ENCODE measurements around the gene CROCC.
A peak's percentile ranks its signal among the peaks of the same experiment; 100 is the strongest.

Gene CROCC

DNA sequence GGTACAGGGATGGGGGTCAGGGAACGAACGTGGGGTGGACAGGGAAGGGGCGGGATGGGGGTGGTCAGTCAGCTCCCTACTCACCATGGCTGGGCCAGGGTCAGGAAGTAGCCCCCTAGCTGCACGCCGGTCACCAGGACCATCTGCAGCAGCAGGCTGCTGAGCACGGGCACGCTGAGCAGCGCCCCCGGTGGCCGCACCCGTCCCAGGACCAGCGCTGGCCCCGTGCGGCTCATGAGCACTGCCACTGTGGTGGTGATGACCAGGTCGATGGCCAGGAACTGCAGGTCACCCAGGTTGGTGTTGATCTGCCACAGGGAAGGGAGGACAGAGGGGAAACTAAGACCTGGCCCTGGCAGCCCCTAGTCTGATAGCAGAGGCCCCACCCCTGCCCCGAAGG is 65.2 kb downstream of the CROCC start:
- no peak for DNase-seq
- intact Hi-C loops (cut with DNase I) = no loop called here

DNA sequence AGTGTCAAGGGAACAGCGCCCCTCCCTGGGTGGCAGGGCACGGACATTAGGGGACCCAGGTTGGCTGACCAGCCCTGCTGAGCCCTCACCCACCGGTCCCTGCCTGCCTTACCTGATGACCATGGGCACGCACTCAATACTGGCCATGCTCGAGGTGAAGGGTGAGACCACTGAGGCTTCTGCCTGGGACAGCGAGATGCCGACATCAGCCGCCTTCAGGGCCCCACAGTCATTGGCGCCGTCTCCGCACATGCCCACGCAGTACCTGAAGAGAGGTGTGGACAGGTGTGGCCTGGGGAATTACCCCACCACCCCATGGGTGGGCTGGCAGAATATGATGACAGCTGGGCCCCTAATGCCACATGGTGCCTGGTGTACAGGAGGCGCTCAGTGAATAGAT is 66.5 kb downstream of the CROCC start:
- no peak for DNase-seq

DNA sequence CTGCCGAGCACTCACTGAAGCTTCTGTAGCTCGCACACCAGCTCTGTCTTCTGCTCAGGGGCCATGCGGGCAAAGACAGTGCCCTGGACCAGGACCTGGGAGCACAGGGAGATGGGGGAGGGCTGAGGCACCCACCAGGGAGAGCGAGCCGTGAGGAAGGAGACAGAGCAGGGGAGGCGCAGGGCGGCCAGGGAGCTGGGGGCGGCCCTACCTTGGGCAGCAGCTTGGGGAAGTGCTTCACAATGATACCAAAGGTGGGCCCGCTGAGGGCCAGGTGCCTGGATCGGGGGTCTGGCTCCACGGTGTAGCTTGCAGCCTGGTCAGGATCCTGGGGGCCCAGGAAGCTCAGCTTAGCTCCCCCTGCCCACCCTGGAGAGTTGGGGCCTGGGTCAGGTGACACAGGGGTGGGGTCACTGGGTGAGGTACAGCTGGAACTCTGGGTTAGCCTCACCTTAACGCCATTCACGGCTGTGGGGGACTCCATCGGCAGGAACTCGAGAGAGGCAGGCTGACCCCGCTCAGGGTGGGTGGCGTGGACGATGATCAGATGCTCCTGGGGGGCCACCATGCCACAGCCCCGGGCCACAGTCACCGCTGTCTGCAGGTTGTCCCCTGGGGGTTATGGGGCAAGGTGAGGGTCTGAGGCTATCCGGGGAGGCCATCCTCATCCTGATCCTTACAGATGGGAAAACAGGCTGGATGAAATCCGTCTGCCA is 68.1 kb downstream of the CROCC start:
- no peak for DNase-seq
- intact Hi-C loops (cut with DNase I) = no loop called here

More for the DNA sequence above, 66.5 kb downstream of the CROCC start:
- intact Hi-C loops (cut with DNase I) = no loop called here

DNA sequence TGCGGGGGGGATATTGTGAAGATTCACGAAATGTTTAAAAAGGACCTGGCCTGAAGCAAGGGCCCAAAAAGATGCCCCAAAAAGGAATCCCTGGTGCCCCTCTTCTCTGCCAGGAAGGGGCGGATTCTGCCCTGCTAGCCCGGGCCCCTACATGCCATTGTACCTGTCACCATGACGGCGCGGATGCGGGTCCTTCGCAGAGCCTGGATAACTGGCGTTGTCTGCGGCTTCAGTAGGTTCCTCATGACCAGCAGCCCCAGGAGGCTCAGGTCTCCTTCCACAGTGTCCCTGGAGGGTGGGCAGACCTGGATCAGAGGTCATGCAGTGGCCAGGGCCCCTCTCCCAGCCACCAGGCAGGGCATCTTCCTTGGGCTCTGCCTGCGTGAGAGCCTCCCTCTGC is 69.8 kb downstream of the CROCC start:
- DNase-seq = no peak
- intact Hi-C loops (cut with DNase I) = no loop called here

DNA sequence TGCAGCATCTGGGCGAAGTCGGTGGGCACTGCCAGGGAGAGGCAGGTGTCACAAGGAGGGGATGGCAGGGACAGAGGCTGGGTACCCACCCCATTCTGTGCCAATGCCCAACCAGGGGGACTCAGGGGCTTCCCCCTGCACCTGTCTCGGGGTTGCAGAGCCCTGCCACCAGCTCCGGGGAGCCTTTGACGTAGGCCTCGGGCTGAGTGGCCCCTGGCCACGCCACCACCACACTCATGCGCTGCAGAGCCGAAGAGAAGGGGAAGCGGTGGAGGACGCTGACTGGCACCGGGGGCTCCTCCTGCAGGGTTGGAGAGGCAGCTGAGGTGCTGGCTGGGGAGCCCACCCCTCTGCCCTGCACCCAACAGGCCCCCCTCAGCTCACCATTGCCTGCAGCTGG is 70.4 kb downstream of the CROCC start:
- intact Hi-C loops (cut with DNase I) = no loop called here

DNA sequence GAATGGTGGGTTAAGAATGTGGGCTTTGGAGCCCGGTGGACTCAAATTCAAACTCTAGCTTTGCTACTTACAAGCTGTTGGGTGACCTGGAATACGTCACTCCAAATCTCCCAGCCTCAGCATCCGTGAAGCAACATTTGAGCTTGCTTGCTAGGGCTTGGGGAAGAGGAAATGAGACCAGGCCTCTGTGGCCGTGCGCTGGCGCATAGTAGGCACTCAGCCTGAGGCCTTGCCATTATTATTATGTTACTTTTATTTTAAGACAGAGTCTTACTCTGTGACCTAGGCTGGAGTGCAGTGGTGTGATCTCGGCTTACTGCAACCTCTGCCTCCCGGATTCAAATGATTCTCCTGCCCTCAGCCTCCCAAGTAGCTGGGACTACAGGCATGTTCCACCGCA is 70.9 kb downstream of the CROCC start:
- intact Hi-C loops (cut with DNase I) = no loop called here
- no peak for DNase-seq

More for the DNA sequence above, 70.4 kb downstream of the CROCC start:
- no peak for DNase-seq

DNA sequence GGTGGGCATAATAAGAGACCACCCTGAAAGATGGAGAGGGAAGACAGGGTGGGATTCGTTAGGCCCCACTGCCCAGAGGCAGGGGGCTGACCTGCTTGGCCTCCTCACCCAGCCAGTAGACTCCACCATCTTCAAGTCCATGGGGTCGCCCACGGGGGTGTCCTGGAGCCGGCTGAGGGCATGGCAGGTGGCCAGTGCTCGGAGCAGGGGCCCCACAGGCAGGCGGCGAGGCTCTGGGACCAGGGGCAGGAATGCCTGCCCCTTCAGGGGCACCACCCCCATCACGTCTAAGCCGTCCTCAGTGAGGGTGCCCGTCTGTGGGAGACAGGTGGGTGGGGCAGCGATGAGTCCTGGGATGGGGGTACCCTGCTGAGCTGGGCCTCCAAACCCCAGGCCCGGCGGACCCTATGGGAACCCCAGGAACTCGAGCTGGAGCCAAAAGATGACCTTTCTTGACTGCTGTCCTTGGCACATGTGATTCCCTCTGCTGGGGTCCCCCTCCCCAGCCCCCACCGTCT is 71.8 kb downstream of the CROCC start:
- intact Hi-C loops (cut with DNase I) = no loop called here
- DNase-seq = no peak

DNA sequence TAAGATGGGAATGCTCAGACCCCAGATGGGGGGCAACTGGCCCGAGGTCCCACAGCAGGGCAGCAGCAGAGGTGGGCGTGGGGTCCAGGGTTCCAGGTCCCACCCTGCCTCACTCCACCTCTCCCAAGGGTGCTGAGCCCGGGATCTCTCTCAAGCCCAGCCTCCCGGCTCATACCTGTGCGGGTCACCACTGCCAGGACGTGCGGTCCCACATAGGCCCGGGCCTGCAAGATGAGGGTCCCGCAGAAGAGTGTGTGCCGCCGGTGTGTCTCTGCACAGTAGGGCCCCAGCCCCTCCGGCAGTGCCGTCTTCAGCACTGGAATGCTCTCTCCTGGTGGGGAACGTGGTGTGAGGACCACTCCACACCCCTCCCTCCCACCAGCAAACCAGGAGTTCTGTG is 75.1 kb downstream of the CROCC start:
- no peak for DNase-seq
- intact Hi-C loops (cut with DNase I) = no loop called here

DNA sequence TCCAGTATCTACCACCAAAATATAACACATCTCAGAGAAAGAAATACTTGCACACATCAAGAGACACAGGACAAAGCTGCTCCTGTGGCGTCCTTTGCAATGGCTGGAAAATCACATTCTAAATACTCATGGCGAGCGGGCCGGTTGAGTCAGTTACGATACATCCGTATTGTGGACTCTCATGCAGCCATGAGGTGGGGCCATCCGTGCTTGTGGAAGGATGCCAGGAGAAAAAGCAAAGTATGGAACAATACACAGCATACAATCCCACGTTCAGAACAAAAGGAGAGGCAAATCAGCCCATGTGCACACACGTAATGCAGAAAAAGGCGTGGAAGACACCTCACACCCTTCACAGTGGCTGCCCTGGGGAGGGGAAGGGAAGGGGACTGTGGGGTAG is 76.9 kb downstream of the CROCC start:
- intact Hi-C loops (cut with DNase I) = no loop called here
- no peak for DNase-seq

DNA sequence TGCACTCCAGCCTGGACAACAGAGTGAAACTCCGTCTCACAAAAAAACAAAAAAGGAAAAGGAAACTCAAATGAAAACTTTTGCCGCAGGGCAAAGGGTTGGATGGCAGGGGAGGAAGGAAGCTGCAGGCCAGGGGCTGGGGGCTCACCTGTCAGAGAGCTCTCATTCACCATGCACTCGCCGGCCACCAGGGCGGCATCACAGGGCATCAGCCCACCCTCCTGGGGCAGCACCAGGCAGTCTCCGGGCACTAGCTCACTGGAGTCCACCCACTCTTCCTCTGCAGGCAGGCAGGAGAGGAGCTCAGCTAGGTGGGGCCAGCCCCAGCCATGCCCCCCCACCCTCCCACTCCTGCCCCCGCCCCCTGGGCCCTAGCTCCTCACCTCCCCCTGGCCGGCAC is 78.1 kb downstream of the CROCC start:
- intact Hi-C loops (cut with DNase I) = no loop called here
- DNase-seq = no peak

DNA sequence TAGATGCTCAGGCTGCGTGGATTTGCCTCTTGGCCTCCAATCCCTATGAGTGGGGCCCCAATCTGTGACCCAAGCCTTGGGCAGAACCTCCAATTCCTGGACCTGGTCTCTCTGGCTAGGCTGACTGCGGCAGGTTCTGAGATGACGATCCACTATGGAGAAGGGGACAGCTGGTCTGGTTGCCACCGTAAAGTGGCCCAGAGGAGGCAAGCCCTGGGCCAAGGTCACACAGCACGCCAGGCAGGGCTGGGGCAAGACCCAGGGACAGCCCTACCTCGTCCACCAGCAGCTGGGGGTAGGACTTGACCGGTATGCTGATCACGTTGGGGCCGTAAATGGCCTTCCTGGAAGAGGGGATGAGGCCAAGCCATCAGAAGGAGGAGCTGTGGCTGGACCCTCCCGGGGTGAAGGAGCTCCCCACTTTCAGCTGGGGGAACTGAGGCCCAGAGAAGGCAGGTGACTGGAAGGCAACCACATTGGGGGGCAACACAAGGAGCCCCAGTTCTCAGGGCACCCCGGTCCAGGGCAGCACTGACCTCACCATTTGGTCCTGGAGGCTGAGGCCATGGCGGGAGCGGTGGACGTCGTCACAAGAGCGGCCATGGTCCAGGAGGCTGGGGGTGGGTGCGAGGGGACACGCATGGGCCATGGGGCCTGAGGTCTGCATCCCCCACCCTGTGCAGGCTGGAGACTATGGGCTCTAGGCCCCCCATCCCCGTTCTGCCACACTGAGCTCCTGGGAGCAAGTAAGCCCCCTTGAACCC is 80.2 kb downstream of the CROCC start:
- intact Hi-C loops (cut with DNase I) = no loop called here
- DNase-seq = no peak

DNA sequence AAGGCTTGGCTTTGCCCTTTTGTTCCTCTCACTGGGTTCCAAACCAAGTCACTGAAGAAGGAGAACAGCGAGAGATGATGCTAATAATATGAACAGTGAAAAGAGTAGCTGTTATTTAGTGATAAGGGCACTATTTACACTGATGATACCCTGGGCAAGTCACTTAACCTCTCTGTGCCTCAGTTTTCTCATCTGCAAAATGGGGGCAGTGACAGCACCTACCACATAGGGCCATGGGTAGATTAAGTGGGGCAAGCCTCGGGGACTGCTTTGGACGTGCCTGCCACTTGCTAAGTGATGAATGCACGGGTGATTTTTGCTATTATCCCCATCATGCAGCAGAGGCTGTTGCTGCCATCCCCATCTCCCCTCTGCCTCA is 80.8 kb downstream of the CROCC start:
- no peak for DNase-seq
- intact Hi-C loops (cut with DNase I) = no loop called here

DNA sequence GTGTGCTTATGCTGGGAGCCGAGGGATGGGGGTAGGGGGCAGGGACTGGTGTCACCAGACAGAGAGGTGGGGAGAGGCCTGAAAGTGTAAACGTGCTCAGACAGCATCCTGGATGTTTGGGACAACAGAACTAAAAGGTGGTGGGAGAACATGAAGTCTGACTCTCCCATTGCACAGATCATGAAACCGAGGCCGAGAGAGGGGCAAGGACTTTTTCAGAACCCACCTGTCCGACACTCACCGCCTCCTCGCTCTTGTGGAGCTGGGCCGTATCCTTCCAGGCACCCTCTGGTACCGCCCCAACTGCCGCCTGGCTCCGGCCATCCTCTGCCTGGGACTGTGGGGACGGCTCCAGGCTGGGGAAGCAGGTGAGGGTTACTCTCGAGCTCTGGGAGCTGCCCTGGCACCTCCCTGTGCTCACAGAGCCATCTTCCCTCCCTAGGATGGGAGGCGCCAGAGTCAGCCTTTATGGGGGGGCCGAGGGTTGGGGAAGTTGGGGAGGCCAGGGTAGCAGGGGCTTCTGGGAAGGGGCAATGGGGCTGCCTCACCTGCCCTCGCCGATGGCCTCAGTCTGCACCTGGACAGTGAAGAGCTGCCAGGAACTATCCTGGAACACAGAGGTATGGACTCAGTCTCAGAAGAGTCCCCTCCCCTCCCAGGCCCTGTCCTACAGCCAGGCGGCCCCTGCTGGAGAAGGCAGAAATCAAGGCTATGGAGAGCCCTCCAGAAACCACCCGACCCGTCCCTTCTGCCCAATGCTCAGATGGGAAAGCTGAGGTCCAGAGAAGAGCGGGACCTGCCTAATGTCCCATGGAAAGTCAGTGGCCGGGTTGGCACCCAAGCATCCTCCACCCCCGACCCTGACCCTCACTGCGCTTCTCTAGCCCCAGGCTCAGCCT is 83.0 kb downstream of the CROCC start:
- intact Hi-C loops (cut with DNase I) = no loop called here
- DNase-seq = no peak

DNA sequence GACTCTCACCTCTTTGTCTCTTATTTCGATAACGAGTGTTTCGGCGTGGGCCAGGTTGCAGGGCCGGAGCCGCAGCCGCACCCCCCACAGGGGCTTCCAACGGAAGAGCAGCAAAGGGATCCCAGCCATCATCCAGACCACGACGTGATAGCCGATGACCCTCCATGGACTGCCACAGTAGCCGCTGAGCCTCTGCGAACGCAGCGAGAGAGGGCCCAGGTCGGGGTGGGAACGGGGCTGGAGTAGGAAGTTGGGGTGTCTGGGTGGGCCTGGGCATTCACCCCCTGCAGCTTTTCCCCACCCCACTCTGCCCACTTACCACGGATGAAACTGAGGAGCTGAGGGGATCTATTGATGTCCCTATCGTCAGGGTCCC is 83.6 kb downstream of the CROCC start:
- intact Hi-C loops (cut with DNase I) = no loop called here
- DNase-seq = no peak

DNA sequence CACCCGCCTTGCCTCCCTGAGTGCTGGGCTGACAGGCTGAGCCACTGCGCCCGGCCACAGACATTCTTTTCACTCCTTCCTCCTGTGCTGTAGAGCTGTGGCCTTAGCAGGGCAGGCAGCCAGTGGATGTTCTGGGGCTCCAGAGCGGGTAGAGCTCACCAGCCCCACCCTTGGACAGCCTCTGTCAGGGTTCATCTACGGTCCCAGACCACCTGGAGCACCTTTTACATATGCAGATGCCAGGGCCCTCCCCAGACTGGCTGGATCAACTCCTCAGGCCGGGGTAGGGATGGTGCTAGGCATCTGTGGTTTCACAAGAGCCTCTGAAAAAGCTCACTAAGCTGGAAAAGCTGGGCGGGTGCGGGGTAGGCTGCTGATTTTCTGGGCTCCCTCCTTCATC is 85.4 kb downstream of the CROCC start:
- intact Hi-C loops (cut with DNase I) = no loop called here
- no peak for DNase-seq

DNA sequence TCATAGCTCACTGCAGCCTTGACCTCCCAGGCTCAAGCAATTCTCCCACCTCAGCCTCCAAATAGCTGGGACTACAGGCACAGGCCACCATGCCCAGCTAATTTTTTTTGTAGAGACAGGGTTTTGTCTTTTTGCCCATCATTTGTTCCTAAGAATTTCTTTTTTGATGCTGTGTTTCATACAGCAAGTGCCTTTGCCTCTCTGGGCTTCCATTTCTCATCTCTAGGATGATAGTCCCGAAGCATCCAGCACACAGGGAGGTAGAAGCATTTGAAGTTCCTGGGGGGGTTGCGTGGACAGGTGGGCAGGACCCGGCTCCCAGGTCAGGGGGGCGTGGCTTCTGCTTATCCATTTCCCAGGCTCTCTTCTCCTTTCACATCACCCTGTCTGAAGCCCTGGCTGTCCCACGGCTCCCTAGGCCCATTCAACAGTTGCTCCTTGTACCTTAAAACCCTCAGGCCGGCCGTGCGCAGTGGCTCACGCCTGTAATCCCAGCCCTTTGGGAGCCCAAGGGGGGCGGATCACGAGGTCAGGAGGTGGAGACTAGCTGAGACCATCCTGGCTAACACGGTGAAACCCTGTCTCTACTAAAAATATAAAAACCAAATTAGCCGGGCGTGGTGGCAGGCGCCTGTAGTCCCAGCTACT is 86.6 kb downstream of the CROCC start:
- intact Hi-C loops (cut with DNase I) = no loop called here
- DNase-seq = no peak

DNA sequence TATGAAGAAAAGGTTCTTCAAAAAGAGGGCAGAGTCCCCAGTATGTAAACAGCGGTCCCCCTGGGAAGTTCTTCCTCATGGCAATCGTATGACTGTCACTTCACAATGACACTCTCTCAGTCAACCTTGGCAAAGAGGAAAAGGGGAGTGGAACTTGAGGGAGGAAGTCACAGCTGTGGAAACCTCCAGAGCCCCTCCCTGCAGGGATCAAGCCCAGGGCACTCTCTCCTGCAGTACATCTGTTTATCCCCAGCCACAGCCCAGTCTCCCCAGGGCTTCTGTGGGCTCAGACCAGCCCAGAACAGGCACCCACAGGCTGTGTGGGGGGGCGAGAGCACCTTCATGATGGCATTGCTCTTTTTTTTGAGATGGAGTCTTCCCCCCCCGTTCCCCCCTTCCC is 88.0 kb downstream of the CROCC start:
- DNase-seq = peak in 1 of 42 donors; percentile 30
- intact Hi-C loops (cut with DNase I) = loop anchor here (5.0 kb wide), 1 partner anchor 43 kb away; the partner anchor contains the start of gene SDHB

DNA sequence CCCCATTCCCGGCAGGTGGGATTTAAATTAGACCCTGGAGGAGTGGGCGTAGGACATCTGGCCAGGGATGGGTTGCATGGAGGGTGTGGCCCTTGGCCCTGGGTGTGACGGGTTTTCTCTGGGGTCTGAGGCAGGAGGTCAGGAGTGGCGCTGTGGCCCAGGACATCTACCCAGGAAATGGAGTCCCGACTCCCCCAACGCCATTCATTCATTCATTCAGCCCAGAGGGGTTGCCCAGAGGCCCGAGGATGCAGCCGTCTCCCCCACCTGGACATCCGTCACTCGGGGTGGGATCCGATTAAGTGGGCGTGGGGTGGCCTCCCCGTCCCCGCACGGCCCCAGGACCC is 89.3 kb downstream of the CROCC start:
- no peak for DNase-seq
- intact Hi-C loops (cut with DNase I) = loop anchor here (5.0 kb wide), 1 partner anchor 41 kb away; the partner anchor contains the start of gene SDHB
